KBM-7 (cell line): ENCODE measurements around the gene CDH23.

Experiments used
- DNase-seq: peaks from one replicate; pipeline ENCODE4 v3.0.0-alpha.2; 2015
- in situ Hi-C: fragments of 300-500 bp; cut with MboI; formaldehyde crosslinking; loops from 2 replicates; pipeline ENCODE4 v1.14.3; 2020; ENCODE audit warnings: low sequenced_read_pairs, low pct_unique_long_range_greater_than_20kb, mixed read lengths

CDH23 gene

GRCh38 chr10:71453186-71453585 lies 56.5 kb downstream of the CDH23 start:
- in situ Hi-C loops: no loop called here
- DNase-seq: no peak

GRCh38 chr10:71454347-71454746 lies 57.6 kb downstream of the CDH23 start:
- DNase-seq: no peak

GRCh38 chr10:71455035-71455434 lies 58.3 kb downstream of the CDH23 start:
- in situ Hi-C loops: no loop called here
- no peak for DNase-seq

More at GRCh38 chr10:71454347-71454746, 57.6 kb downstream of the CDH23 start:
- in situ Hi-C loops: no loop called here

GRCh38 chr10:71456631-71457030 lies 59.9 kb downstream of the CDH23 start:
- no peak for DNase-seq
- in situ Hi-C loops: no loop called here

- in situ Hi-C loops: no loop called here
- no peak for DNase-seq
Observed at GRCh38 chr10:71457908-71458307, 61.2 kb downstream of the CDH23 start.

- no peak for DNase-seq
- in situ Hi-C loops: no loop called here
Observed at GRCh38 chr10:71458387-71458786, 61.7 kb downstream of the CDH23 start.

GRCh38 chr10:71459513-71459912 lies 62.8 kb downstream of the CDH23 start:
- DNase-seq: no peak
- in situ Hi-C loops: no loop called here

- no peak for DNase-seq
- in situ Hi-C loops: no loop called here
Observed at GRCh38 chr10:71460615-71461014, 63.9 kb downstream of the CDH23 start.

GRCh38 chr10:71461457-71461856 lies 64.7 kb downstream of the CDH23 start:
- DNase-seq: no peak
- in situ Hi-C loops: no loop called here

GRCh38 chr10:71462062-71462935 lies 65.6 kb downstream of the CDH23 start:
- no peak for DNase-seq

GRCh38 chr10:71463111-71463510 lies 66.4 kb downstream of the CDH23 start:
- DNase-seq: no peak
- in situ Hi-C loops: no loop called here

More at GRCh38 chr10:71462062-71462935, 65.6 kb downstream of the CDH23 start:
- in situ Hi-C loops: no loop called here

GRCh38 chr10:71465551-71466252 lies 69.0 kb downstream of the CDH23 start:
- no peak for DNase-seq
- in situ Hi-C loops: no loop called here

- in situ Hi-C loops: no loop called here
Observed at GRCh38 chr10:71466330-71466729, 69.6 kb downstream of the CDH23 start.

GRCh38 chr10:71467161-71467560 lies 70.4 kb downstream of the CDH23 start:
- in situ Hi-C loops: no loop called here
- DNase-seq: no peak

More at GRCh38 chr10:71466330-71466729, 69.6 kb downstream of the CDH23 start:
- no peak for DNase-seq

- in situ Hi-C loops: no loop called here
- no peak for DNase-seq
Observed at GRCh38 chr10:71467569-71468362, 71.0 kb downstream of the CDH23 start.

- no peak for DNase-seq
- in situ Hi-C loops: no loop called here
Observed at GRCh38 chr10:71468363-71469094, 71.8 kb downstream of the CDH23 start.

GRCh38 chr10:71471006-71471405 lies 74.3 kb downstream of the CDH23 start:
- in situ Hi-C loops: no loop called here
- no peak for DNase-seq

GRCh38 chr10:71471957-71472365 lies 75.2 kb downstream of the CDH23 start:
- DNase-seq: no peak
- in situ Hi-C loops: no loop called here

- no peak for DNase-seq
- in situ Hi-C loops: no loop called here
Observed at GRCh38 chr10:71472466-71472865, 75.7 kb downstream of the CDH23 start.
